GM10248 (cell line): Measurements from ENCODE around the gene CD247.

Experiments
- CTCF ChIA-PET: fragments of 300-600 bp; sonication (Branson Sonifier 250); formaldehyde crosslinking; extraction: SDS; loops from one replicate; lab custom pipeline; 2021; ENCODE audit warnings: antibody characterized with exemption; lab: Yijun Ruan, JAX
- POLR2A ChIA-PET: fragments of 350-650 bp; sonication (Branson Sonifier 250); formaldehyde crosslinking; extraction: SDS; loops from one replicate; lab custom pipeline; 2020; ENCODE audit warnings: antibody characterized with exemption; lab: Yijun Ruan, JAX
- DNase-seq: peaks from one replicate; pipeline ENCODE4 v3.0.0; 2012; ENCODE audit errors: extremely low spot score
- CTCF ChIP-seq: IDR thresholded peaks from 2 replicates; pipeline ENCODE4 v1.5.1; 2012; ENCODE audit warnings: mild to moderate bottlenecking, low read depth; ENCODE audit errors: extremely low read depth, missing control alignments, control extremely low read depth

The CD247 gene

GRCh38 chr1:167423684-167424619, 94.4 kb downstream of the CD247 start:
- DNase-seq: no peak
- ChIA-PET CTCF (interaction anchor here (0.7 to 1.9 kb wide), 5 partner anchors 10 to 156 kb away, joined by 3 to 6 read pairs (median 4); no protein-coding TSS in a partner anchor), POLR2A (no interaction called here)
- TF ChIP-seq CTCF: no peak

- CTCF ChIA-PET: interaction anchor here (1.0 to 2.2 kb wide), 5 partner anchors 18 to 267 kb away, joined by 3 to 6 read pairs (median 3); no protein-coding TSS in a partner anchor
- DNase-seq: no peak
- no peak for TF ChIP-seq CTCF
- POLR2A ChIA-PET: no interaction called here
Measured at GRCh38 chr1:167420510-167420909, 97.8 kb downstream of the CD247 start.

GRCh38 chr1:167419245-167419644, 99.1 kb downstream of the CD247 start:
- CTCF ChIA-PET: interaction anchor here (1.6 to 3.3 kb wide), 2 partner anchors 17 to 121 kb away, joined by 4 to 10 read pairs; no protein-coding TSS in a partner anchor
- POLR2A ChIA-PET: no interaction called here
- no peak for TF ChIP-seq CTCF
- no peak for DNase-seq

GRCh38 chr1:167418391-167418790, 99.9 kb downstream of the CD247 start:
- CTCF ChIA-PET: interaction anchor here (0.7 to 3.3 kb wide), 5 partner anchors 10 to 198 kb away, joined by 3 to 10 read pairs (median 4); partner anchors contain the start of gene POU2F1
- POLR2A ChIA-PET: no interaction called here
- DNase-seq: no peak
- no peak for TF ChIP-seq CTCF

- no peak for TF ChIP-seq CTCF
- CTCF ChIA-PET: interaction anchor here (1.1 to 3.3 kb wide), 6 partner anchors 8 to 271 kb away, joined by 3 to 10 read pairs (median 4); no protein-coding TSS in a partner anchor
- DNase-seq: no peak
- POLR2A ChIA-PET: no interaction called here
Measured at GRCh38 chr1:167416506-167416905, 101.8 kb downstream of the CD247 start.

- POLR2A ChIA-PET: no interaction called here
- DNase-seq: no peak
- CTCF ChIA-PET: interaction anchor here (0.8 to 2.1 kb wide), 4 partner anchors 11 to 120 kb away, joined by 3 to 7 read pairs (median 4); no protein-coding TSS in a partner anchor
- no peak for TF ChIP-seq CTCF
Measured at GRCh38 chr1:167413328-167413727, 105.0 kb downstream of the CD247 start.
